IMR-90 (cell line): Measurements from ENCODE around the gene LYRM4. TPM values are rescaled to one million over a fixed set of nuclear protein-coding genes. Genes with fewer than 3 reads are reported as not detected.

Source experiments
- ATAC-seq: fragments of 200-7000 bp; cut with Tn5 transposase; 2 replicates; pipeline ENCODE4 v1.9.1; 2020; ENCODE audit warnings: low read depth, mild to moderate bottlenecking, moderate library complexity
- BruUV-seq: library from RNA; stranded (reverse); fragments of 400-500 nt; replicated peaks from 2 replicates; lab custom pipeline; 2021; lab: Mats Ljungman, UMichigan
- CTCF ChIA-PET: fragments of 300-600 bp; formaldehyde crosslinking; extraction: SDS; loops from one replicate; lab custom pipeline; 2021; ENCODE audit warnings: antibody characterized with exemption; lab: Yijun Ruan, JAX
- POLR2A ChIA-PET: fragments of 300-600 bp; sonication (Branson Sonifier 250); formaldehyde crosslinking; loops from one replicate; lab custom pipeline; 2022; ENCODE audit warnings: antibody characterized with exemption; ENCODE audit not compliant: unreplicated experiment; lab: Charles Lee
- DNase-seq: peaks from one replicate; pipeline ENCODE4 v3.0.0; 2013
- H2AFZ ChIP-seq: replicated peaks from 2 replicates; pipeline ENCODE3; 2013; ENCODE audit warnings: low read length, mild to moderate bottlenecking; ENCODE audit not compliant: poor library complexity
- H2AK5ac ChIP-seq: 2 replicates; pipeline ENCODE4 v1.6.1; 2013; ENCODE audit warnings: low read depth, low read length, inconsistent platforms
- H2AK9ac ChIP-seq: replicated peaks from 2 replicates; pipeline ENCODE3; 2013; ENCODE audit warnings: mild to moderate bottlenecking, low read depth, low read length, moderate library complexity; ENCODE audit not compliant: poor library complexity
- H2BK120ac ChIP-seq: 2 replicates; pipeline ENCODE4 v1.6.1; 2013; ENCODE audit warnings: low read depth, low read length, inconsistent platforms
- H2BK15ac ChIP-seq: 3 replicates; pipeline ENCODE4 v1.6.1; 2013; ENCODE audit warnings: low read depth, low read length, inconsistent platforms
- H2BK20ac ChIP-seq: 2 replicates; pipeline ENCODE4 v1.6.1; 2013; ENCODE audit warnings: low read depth, mild to moderate bottlenecking, inconsistent platforms, low read length, moderate library complexity
- H2BK5ac ChIP-seq: 2 replicates; pipeline ENCODE4 v1.6.1; 2013; ENCODE audit warnings: mild to moderate bottlenecking, low read depth, low read length, inconsistent platforms; ENCODE audit not compliant: poor library complexity, severe bottlenecking
- H3K14ac ChIP-seq: replicated peaks from 2 replicates; pipeline ENCODE4 v1.6.1; 2013; ENCODE audit warnings: low read depth, low read length, inconsistent platforms
- H3K18ac ChIP-seq: 2 replicates; pipeline ENCODE4 v1.6.1; 2013; ENCODE audit warnings: low read depth, low read length, control low read depth
- H3K23ac ChIP-seq: 2 replicates; pipeline ENCODE4 v1.6.1; 2013; ENCODE audit warnings: low read depth, low read length, inconsistent platforms
- H3K27ac ChIP-seq: 2 replicates; pipeline ENCODE4 v1.5.1; 2013; ENCODE audit warnings: mild to moderate bottlenecking, control low read depth, low read length; ENCODE audit not compliant: insufficient read depth
- H3K27me3 ChIP-seq: 2 replicates; pipeline ENCODE4 v1.6.1; 2013; ENCODE audit warnings: low read length; ENCODE audit not compliant: control insufficient read depth, insufficient read depth
- H3K36me3 ChIP-seq: 2 replicates; pipeline ENCODE4 v1.6.1; 2013; ENCODE audit warnings: low read length, mixed read lengths; ENCODE audit not compliant: control insufficient read depth, insufficient read depth
- H3K4ac ChIP-seq: 2 replicates; pipeline ENCODE4 v1.6.1; 2013; ENCODE audit warnings: low read depth, low read length, inconsistent platforms
- H3K4me1 ChIP-seq: 2 replicates; pipeline ENCODE4 v1.6.1; 2013; ENCODE audit warnings: low read length, mixed read lengths; ENCODE audit not compliant: control insufficient read depth, insufficient read depth
- H3K4me2 ChIP-seq: 2 replicates; pipeline ENCODE4 v1.6.1; 2013; ENCODE audit warnings: low read depth, mild to moderate bottlenecking, control low read depth, low read length, moderate library complexity
- H3K4me3 ChIP-seq: 2 replicates; pipeline ENCODE4 v1.5.1; 2013; ENCODE audit warnings: low read depth, mild to moderate bottlenecking, control low read depth, low read length, moderate library complexity; ENCODE audit not compliant: insufficient read depth
- H3K56ac ChIP-seq: 2 replicates; pipeline ENCODE4 v1.6.1; 2013; ENCODE audit warnings: low read length, inconsistent platforms; ENCODE audit not compliant: insufficient read depth; ENCODE audit errors: extremely low read depth
- H3K79me1 ChIP-seq, 2 experiments: 2 replicates each; pipeline ENCODE4 v1.6.1; 2013; ENCODE audit warnings: low read length in 2 of 2, inconsistent platforms in 1 of 2, low read depth in 1 of 2
- H3K9ac ChIP-seq: 2 replicates; pipeline ENCODE4 v1.6.1; 2013; ENCODE audit warnings: low read depth, low read length, control low read depth
- H3K9me1 ChIP-seq: 2 replicates; pipeline ENCODE4 v1.6.1; 2013; ENCODE audit warnings: low read length, inconsistent platforms; ENCODE audit not compliant: insufficient read depth
- H3K9me3 ChIP-seq: 2 replicates; pipeline ENCODE4 v1.6.1; 2013; ENCODE audit warnings: low read length; ENCODE audit not compliant: control insufficient read depth, insufficient read depth
- H4K20me1 ChIP-seq: 2 replicates; pipeline ENCODE4 v1.6.1; 2013; ENCODE audit warnings: low read length, inconsistent platforms; ENCODE audit not compliant: insufficient read depth
- H4K5ac ChIP-seq: 2 replicates; pipeline ENCODE4 v1.6.1; 2013; ENCODE audit warnings: mild to moderate bottlenecking, low read depth, low read length, control low read depth
- H4K8ac ChIP-seq, 2 experiments: 2 replicates each; pipeline ENCODE4 v1.6.1; 2013; ENCODE audit warnings: low read depth in 2 of 2, low read length in 2 of 2, control low read depth in 1 of 2, inconsistent platforms in 1 of 2
- H4K91ac ChIP-seq: 2 replicates; pipeline ENCODE4 v1.6.1; 2013; ENCODE audit warnings: low read depth, low read length, inconsistent platforms; ENCODE audit not compliant: insufficient read depth
- CEBPB ChIP-seq: IDR thresholded peaks from 2 replicates; pipeline ENCODE4 v1.6.1; 2012; ENCODE audit warnings: low read depth, low read length, improper control_type of control experiment
- CTCF ChIP-seq: conservative IDR thresholded peaks from 2 replicates; pipeline ENCODE4 v1.5.1; 2012; ENCODE audit warnings: mild to moderate bottlenecking, low read depth, low read length, improper control_type of control experiment
- ELK1 ChIP-seq: fragments of 150-350 bp; IDR thresholded peaks from 2 replicates; pipeline ENCODE4 v1.6.1; 2016; ENCODE audit warnings: low read depth, mild to moderate bottlenecking, low read length, moderate library complexity, borderline replicate concordance
- MAFK ChIP-seq: IDR thresholded peaks from 2 replicates; pipeline ENCODE4 v1.6.1; 2012; ENCODE audit warnings: low read depth, low read length, improper control_type of control experiment
- MAZ ChIP-seq: IDR thresholded peaks from 2 replicates; pipeline ENCODE4 v1.6.1; 2012; ENCODE audit warnings: low read depth, mild to moderate bottlenecking, low read length, improper control_type of control experiment, moderate library complexity, borderline replicate concordance
- MXI1 ChIP-seq: IDR thresholded peaks from 2 replicates; pipeline ENCODE4 v1.6.1; 2012; ENCODE audit warnings: low read depth, mild to moderate bottlenecking, low read length, moderate library complexity, borderline replicate concordance
- RCOR1 ChIP-seq: IDR thresholded peaks from 2 replicates; pipeline ENCODE4 v1.6.1; 2012; ENCODE audit warnings: mild to moderate bottlenecking, low read length, improper control_type of control experiment; ENCODE audit not compliant: insufficient replicate concordance
- RFX5 ChIP-seq: IDR thresholded peaks from 2 replicates; pipeline ENCODE4 v1.8.0; 2012; ENCODE audit warnings: low read depth, mild to moderate bottlenecking, low read length, moderate library complexity
- SMC3 ChIP-seq: fragments of 150-350 bp; IDR thresholded peaks from 2 replicates; pipeline ENCODE4 v1.6.1; 2016; ENCODE audit warnings: low read depth, mild to moderate bottlenecking, antibody characterized with exemption, low read length, moderate library complexity
- USF2 ChIP-seq: fragments of 150-350 bp; IDR thresholded peaks from 2 replicates; pipeline ENCODE4 v1.6.1; 2017; ENCODE audit warnings: mild to moderate bottlenecking, antibody characterized with exemption, low read length, low read depth
- WGBS, 2 experiments: methylation state at CpG; one replicate each; pipeline versions ENCODE4 v1.1.5 to v1.1.7; 2013; ENCODE audit warnings: missing lambda C conversion rate in 2 of 2; ENCODE audit not compliant: insufficient read length in 1 of 2; ENCODE audit errors: extremely low coverage in 2 of 2; 5-methylcytosine and 5-hydroxymethylcytosine counted together
- dilution Hi-C: fragments of 300-500 bp; cut with HindIII; formaldehyde crosslinking; loops from one replicate; pipeline ENCODE4 v1.14.3; 2018; ENCODE audit warnings: low sequenced_read_pairs; ENCODE audit not compliant: unreplicated experiment
- in situ Hi-C: fragments of 300-500 bp; cut with MboI; formaldehyde crosslinking; loops from 3 replicates; pipeline ENCODE4 v1.14.3; 2019; ENCODE audit warnings: low sequenced_read_pairs, inconsistent platforms, mixed read lengths
- intact Hi-C: fragments of 100-400 bp; cut with micrococcal nuclease; formaldehyde crosslinking; loops from 2 replicates; pipeline ENCODE4 v1.10.0; 2022
- polyA plus RNA-seq, 3 experiments: library from polyadenylated mRNA; depleted of rRNA; stranded (reverse); fragments of >200 nt; gene quantifications; 2 replicates each; pipeline ENCODE4 v1.2.3, GENCODE V29; 2012; ENCODE audit warnings: low replicate concordance in 1 of 3
- total RNA-seq: library from RNA; depleted of rRNA; stranded (reverse); fragments of >200 nt; gene quantifications from 2 replicates; pipeline ENCODE4 v1.2.3, GENCODE V29; 2012

LYRM4 gene
- total and polyA plus RNA-seq, 2 of the 4 experiments (the other 2 are of a cell fraction), result 11.5 to 26.6 TPM

DNA sequence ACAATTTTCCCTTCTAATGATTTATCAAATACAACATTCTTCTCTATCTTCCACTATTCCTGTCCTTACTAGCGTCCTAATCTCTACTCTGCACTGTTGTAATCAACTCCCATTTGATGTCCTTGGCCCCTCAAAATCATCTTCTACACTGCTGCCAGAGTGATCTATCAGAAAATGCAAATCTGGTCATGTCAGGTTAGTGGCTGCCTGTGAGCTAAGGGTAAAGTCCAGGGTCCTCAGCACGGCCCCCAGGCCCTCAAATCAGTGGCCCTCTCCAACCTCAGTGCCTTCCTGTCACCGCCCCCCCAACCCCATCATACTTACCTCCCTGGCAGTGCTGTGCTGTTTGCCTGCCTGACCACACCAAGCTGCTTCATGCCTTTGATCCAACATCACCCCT is 3.8 kb downstream of the LYRM4 start:
- Histone ChIP-seq H4K8ac (no peak overlapping the region), H4K20me1 (no peaks in the 10 kb centered on the region), H2BK120ac (no peak overlapping the region), H3K56ac (no peak overlapping the region), H2AFZ (no peak overlapping the region), H3K4me3 (no peak overlapping the region), H2BK15ac (no peak overlapping the region), H3K36me3 (no peaks in the 10 kb centered on the region), H3K9me3 (no peaks in the 10 kb centered on the region), H3K27ac (no peak overlapping the region), H4K5ac (no peak overlapping the region), H3K4ac (no peak overlapping the region), H2BK5ac (no peak overlapping the region), H2BK20ac (no peak overlapping the region), H3K9me1 (peaks cover 2% of the 10 kb centered on the region; the same call in 1 of the 2 replicates), H3K14ac (no peak overlapping the region), H4K91ac (no peak overlapping the region), H2AK5ac (no peak overlapping the region), H2AK9ac (no peak overlapping the region), H3K4me2 (no peak overlapping the region), H3K9ac (no peak overlapping the region), H3K27me3 (no peaks in the 10 kb centered on the region), H3K4me1 (no peaks in the 10 kb centered on the region), H3K79me1 (peaks cover 15 to 26% of the 10 kb centered on the region in 2 experiments), H3K18ac (no peak overlapping the region), H3K23ac (no peak overlapping the region)
- no peak for DNase-seq
- ATAC-seq, result no peak
- in situ Hi-C loops (no loop called here), intact Hi-C loops (no loop called here), dilution Hi-C loops (no loop called here)
- POLR2A ChIA-PET, result no interaction called here
- no TSS peak for BruUV-seq
- WGBS, 2 experiments, result 100% methylated on average over 1 of the region's 3 CpGs; no CpG with 5 or more reads in 1 of the 2 experiments
- CTCF ChIA-PET, result no interaction called here
- no peak for TF ChIP-seq SMC3
- no peak for TF ChIP-seq USF2
- TF ChIP-seq RCOR1, result no peak
- TF ChIP-seq MAFK, result no peak
- no peak for TF ChIP-seq ELK1
- no peak for TF ChIP-seq MXI1
- TF ChIP-seq CEBPB, result no peak
- no peak for TF ChIP-seq CTCF
- no peak for TF ChIP-seq RFX5
- TF ChIP-seq MAZ, result no peak
